ENCODE data around the gene SERPINB6. TPM values are rescaled to one million over a fixed set of nuclear protein-coding genes. Genes with fewer than 3 reads are reported as not detected.
"Not testable (repeated sequence)": the region's sequence is repeated elsewhere in the genome, so short reads cannot be mapped to it uniquely, and the experiment has no call there.

The SERPINB6 gene
- total and polyA plus RNA-seq, 7 experiments from 2014 or later: 19.7 to 94.2 (median 56.6) TPM

- no peaks in the 10 kb centered on the region for H3K36me3 ChIP-seq (ENCODE audit: control insufficient read depth in 2 of 3, insufficient read depth in 3 of 3, low read length in 3 of 3)
- H3K4me1 ChIP-seq (ENCODE audit: control insufficient read depth in 2 of 2, insufficient read depth in 2 of 2, low read length in 2 of 2): peaks cover 7 to 16% of the 10 kb centered on the region in 2 donors
- ATAC-seq (no peak), DNase-seq (no peak)
- ChIA-PET POLR2A (interaction anchor here (0.9 to 4.4 kb wide), 3 partner anchors 12 to 35 kb away, joined by 3 to 33 read pairs (median 29); no protein-coding TSS in a partner anchor), CTCF (interaction anchor here (1.3 kb wide), 1 partner anchor 14 kb away, joined by 3 read pairs; no protein-coding TSS in a partner anchor)
- intact Hi-C loops (cut with micrococcal nuclease): no loop called here
- peaks cover 0 to 2% (median 0%) of the 10 kb centered on the region in 5 donors for H3K36me3 Mint-ChIP-seq
- peak overlapping the region in 1 of 10 donors; percentile 59 for H3K4me3 Mint-ChIP-seq
- no peak overlapping the region for H3K27ac ChIP-seq (ENCODE audit: low read depth, low read length)
- H3K27me3 Mint-ChIP-seq: peaks cover 0 to 77% (median 4%) of the 10 kb centered on the region in 5 donors
- H3K27ac Mint-ChIP-seq: no peak overlapping the region
- H3K27me3 ChIP-seq (ENCODE audit: control insufficient read depth in 2 of 2, insufficient read depth in 2 of 2, low read length in 2 of 2): no peaks in the 10 kb centered on the region
- no peaks in the 10 kb centered on the region for H3K9me3 ChIP-seq (ENCODE audit: control insufficient read depth in 2 of 3, low read length in 3 of 3)
- H3K4me3 ChIP-seq (ENCODE audit: low read length): no peak overlapping the region
- peaks cover 6 to 20% (median 17%) of the 10 kb centered on the region in 7 donors for H3K4me1 Mint-ChIP-seq
- peaks cover 0 to 7% (median 0%) of the 10 kb centered on the region in 11 donors for H3K9me3 Mint-ChIP-seq
These were observed 5.3 kb upstream of the SERPINB6 start for GRCh38 chr6:2976571-2977085.

GRCh38 chr6:2976060-2976459, 4.7 kb upstream of the SERPINB6 start:
- POLR2A ChIA-PET: interaction anchor here (0.9 to 4.0 kb wide), 5 partner anchors 10 to 34 kb away, joined by 3 to 33 read pairs (median 4); no protein-coding TSS in a partner anchor
- CTCF ChIA-PET: interaction anchor here (1.0 to 1.3 kb wide), 2 partner anchors 15 to 43 kb away, joined by 3 read pairs; no protein-coding TSS in a partner anchor
- intact Hi-C loops (cut with micrococcal nuclease): no loop called here
- H3K27me3 Mint-ChIP-seq: peaks cover 0 to 73% (median 4%) of the 10 kb centered on the region in 5 donors
- peak overlapping the region in 1 of 10 donors; percentile 59 for H3K4me3 Mint-ChIP-seq
- peaks cover 0 to 7% (median 0%) of the 10 kb centered on the region in 11 donors for H3K9me3 Mint-ChIP-seq
- Histone ChIP-seq H3K36me3 (ENCODE audit: control insufficient read depth in 2 of 3, insufficient read depth in 3 of 3, low read length in 3 of 3) (no peaks in the 10 kb centered on the region), H3K4me1 (ENCODE audit: control insufficient read depth in 2 of 2, insufficient read depth in 2 of 2, low read length in 2 of 2) (peaks cover 7 to 16% of the 10 kb centered on the region in 2 donors), H3K27me3 (ENCODE audit: control insufficient read depth in 2 of 2, insufficient read depth in 2 of 2, low read length in 2 of 2) (no peaks in the 10 kb centered on the region), H3K27ac (ENCODE audit: low read depth, low read length) (no peak overlapping the region), H3K9me3 (ENCODE audit: control insufficient read depth in 2 of 3, low read length in 3 of 3) (no peaks in the 10 kb centered on the region), H3K4me3 (ENCODE audit: low read length) (no peak overlapping the region)
- peaks cover 0 to 2% (median 0%) of the 10 kb centered on the region in 5 donors for H3K36me3 Mint-ChIP-seq
- H3K4me1 Mint-ChIP-seq: peaks cover 6 to 20% (median 14%) of the 10 kb centered on the region in 7 donors
- no peak overlapping the region for H3K27ac Mint-ChIP-seq
- no peak for DNase-seq
- no peak for ATAC-seq

GRCh38 chr6:2973676-2974075, 2.3 kb upstream of the SERPINB6 start:
- H3K4me1 ChIP-seq (ENCODE audit: control insufficient read depth in 2 of 2, insufficient read depth in 2 of 2, low read length in 2 of 2): peaks cover 7 to 19% of the 10 kb centered on the region in 2 donors
- no peak overlapping the region for H3K27ac ChIP-seq (ENCODE audit: low read depth, low read length)
- H3K27me3 ChIP-seq (ENCODE audit: control insufficient read depth in 2 of 2, insufficient read depth in 2 of 2, low read length in 2 of 2): no peaks in the 10 kb centered on the region
- no peaks in the 10 kb centered on the region for H3K9me3 ChIP-seq (ENCODE audit: control insufficient read depth in 2 of 3, low read length in 3 of 3)
- POLR2A ChIA-PET: interaction anchor here (0.6 to 4.0 kb wide), 6 partner anchors 8 to 93 kb away, joined by 3 to 33 read pairs (median 6); no protein-coding TSS in a partner anchor
- CTCF ChIA-PET: interaction anchor here (0.6 to 1.6 kb wide), 2 partner anchors 16 to 22 kb away, joined by 3 read pairs; no protein-coding TSS in a partner anchor
- no peak overlapping the region for H3K4me3 ChIP-seq (ENCODE audit: low read length)
- intact Hi-C loops (cut with micrococcal nuclease): no loop called here
- Mint-ChIP-seq H3K9me3 (peaks cover 0 to 7% (median 0%) of the 10 kb centered on the region in 11 donors), H3K4me3 (peak overlapping the region in 3 of 10 donors; percentile 9 to 50 (median 16)), H3K27ac (peak overlapping the region in 1 of 9 donors; percentile 45), H3K36me3 (peaks cover 0 to 2% (median 0%) of the 10 kb centered on the region in 5 donors), H3K4me1 (peaks cover 5 to 42% (median 29%) of the 10 kb centered on the region in 7 donors), H3K27me3 (peaks cover 0 to 69% (median 0%) of the 10 kb centered on the region in 5 donors)
- DNase-seq (no peak), ATAC-seq (no peak)
- H3K36me3 ChIP-seq (ENCODE audit: control insufficient read depth in 2 of 3, insufficient read depth in 3 of 3, low read length in 3 of 3): no peaks in the 10 kb centered on the region

GRCh38 chr6:2973180-2973579, 1.8 kb upstream of the SERPINB6 start:
- Mint-ChIP-seq H3K4me1 (peaks cover 5 to 47% (median 34%) of the 10 kb centered on the region in 7 donors), H3K27me3 (peaks cover 0 to 67% (median 0%) of the 10 kb centered on the region in 5 donors), H3K4me3 (peak overlapping the region in 4 of 10 donors; percentile 9 to 88 (median 61)), H3K27ac (peak overlapping the region in 2 of 9 donors; percentile 32 to 38)
- H3K36me3 ChIP-seq (ENCODE audit: control insufficient read depth in 2 of 3, insufficient read depth in 3 of 3, low read length in 3 of 3); H3K9me3 Mint-ChIP-seq; H3K27me3 ChIP-seq (ENCODE audit: control insufficient read depth in 2 of 2, insufficient read depth in 2 of 2, low read length in 2 of 2); H3K27ac ChIP-seq (ENCODE audit: low read depth, low read length); ATAC-seq; CTCF ChIA-PET; H3K9me3 ChIP-seq (ENCODE audit: control insufficient read depth in 2 of 3, low read length in 3 of 3); H3K4me3 ChIP-seq (ENCODE audit: low read length); H3K36me3 Mint-ChIP-seq; DNase-seq; intact Hi-C loops (cut with micrococcal nuclease): not testable (repeated sequence)
- peaks cover 7 to 19% of the 10 kb centered on the region in 2 donors for H3K4me1 ChIP-seq (ENCODE audit: control insufficient read depth in 2 of 2, insufficient read depth in 2 of 2, low read length in 2 of 2)
- POLR2A ChIA-PET: interaction anchor here (0.7 to 4.0 kb wide), 4 partner anchors 11 to 31 kb away, joined by 3 to 33 read pairs (median 6); no protein-coding TSS in a partner anchor

- H3K36me3 ChIP-seq (ENCODE audit: control insufficient read depth in 2 of 3, insufficient read depth in 3 of 3, low read length in 3 of 3); H3K9me3 ChIP-seq (ENCODE audit: control insufficient read depth in 2 of 3, low read length in 3 of 3); CTCF ChIA-PET; DNase-seq; H3K36me3 Mint-ChIP-seq; ATAC-seq; H3K4me3 ChIP-seq (ENCODE audit: low read length); H3K27ac ChIP-seq (ENCODE audit: low read depth, low read length); intact Hi-C loops (cut with micrococcal nuclease); H3K27me3 ChIP-seq (ENCODE audit: control insufficient read depth in 2 of 2, insufficient read depth in 2 of 2, low read length in 2 of 2); H3K9me3 Mint-ChIP-seq: not testable (repeated sequence)
- Mint-ChIP-seq H3K4me3 (peak overlapping the region; percentile 35 to 92 (median 88)), H3K27ac (peak overlapping the region in 8 of 9 donors; percentile 14 to 95 (median 87)), H3K4me1 (peaks cover 8 to 51% (median 38%) of the 10 kb centered on the region in 7 donors), H3K27me3 (peaks cover 0 to 69% (median 0%) of the 10 kb centered on the region in 5 donors)
- POLR2A ChIA-PET: interaction anchor here (0.6 to 2.0 kb wide), 7 partner anchors 10 to 130 kb away, joined by 3 to 33 read pairs (median 6); partner anchors contain the start of gene NQO2
- peaks cover 7 to 19% of the 10 kb centered on the region in 2 donors for H3K4me1 ChIP-seq (ENCODE audit: control insufficient read depth in 2 of 2, insufficient read depth in 2 of 2, low read length in 2 of 2)
These were observed 1.3 kb upstream of the SERPINB6 start for GRCh38 chr6:2972685-2973084.

- Mint-ChIP-seq H3K27me3 (peaks cover 0 to 70% (median 0%) of the 10 kb centered on the region in 5 donors), H3K4me1 (peaks cover 13 to 57% (median 43%) of the 10 kb centered on the region in 7 donors), H3K27ac (peak overlapping the region; percentile 25 to 95 (median 91)), H3K4me3 (peak overlapping the region; percentile 83 to 92 (median 89))
- H3K36me3 ChIP-seq (ENCODE audit: control insufficient read depth in 2 of 3, insufficient read depth in 3 of 3, low read length in 3 of 3); H3K36me3 Mint-ChIP-seq; H3K9me3 ChIP-seq (ENCODE audit: control insufficient read depth in 2 of 3, low read length in 3 of 3); DNase-seq; intact Hi-C loops (cut with micrococcal nuclease); ATAC-seq; H3K9me3 Mint-ChIP-seq; H3K27me3 ChIP-seq (ENCODE audit: control insufficient read depth in 2 of 2, insufficient read depth in 2 of 2, low read length in 2 of 2): not testable (repeated sequence)
- POLR2A ChIA-PET: interaction anchor here (0.6 to 2.0 kb wide), 12 partner anchors 9 to 130 kb away, joined by 3 to 33 read pairs (median 6); partner anchors contain the start of genes NQO2 and SERPINB9
- Histone ChIP-seq H3K4me3 (ENCODE audit: low read length) (peak overlapping the region; percentile 66), H3K4me1 (ENCODE audit: control insufficient read depth in 2 of 2, insufficient read depth in 2 of 2, low read length in 2 of 2) (peaks cover 7 to 19% of the 10 kb centered on the region in 2 donors), H3K27ac (ENCODE audit: low read depth, low read length) (peak overlapping the region; percentile 72)
- CTCF ChIA-PET: interaction anchor here (1.2 kb wide), 1 partner anchor 16 kb away, joined by 4 read pairs; no protein-coding TSS in a partner anchor
These were observed 786 bp upstream of the SERPINB6 start for GRCh38 chr6:2972219-2972487.

Data from naive thymus-derived CD4-positive, alpha-beta T cell (primary cell).